Activated naive CD8-positive, alpha-beta T cell treated with anti-CD3 and anti-CD28 coated beads for 36 hours (primary cell): ENCODE data around the gene FBF1. TPM values are rescaled to one million over a fixed set of nuclear protein-coding genes. Genes with fewer than 3 reads are reported as not detected.
"Not testable (repeated sequence)": the region's sequence is repeated elsewhere in the genome, so short reads cannot be mapped to it uniquely, and the experiment has no call there.

ENCODE experiments used
- DNase-seq: peaks from one replicate; pipeline ENCODE4 v3.0.0; 2021
- H3K27ac Mint-ChIP-seq: one replicate; pipeline ENCODE4 v1.8.0; 2022; ENCODE audit warnings: mild to moderate bottlenecking, moderate library complexity, mixed read lengths
- H3K27me3 Mint-ChIP-seq: one replicate; pipeline ENCODE4 v1.8.0; 2022; ENCODE audit warnings: mild to moderate bottlenecking, mixed read lengths
- H3K36me3 Mint-ChIP-seq: one replicate; pipeline ENCODE4 v1.8.0; 2021; ENCODE audit warnings: mild to moderate bottlenecking, mixed read lengths
- H3K4me1 Mint-ChIP-seq: one replicate; pipeline ENCODE4 v1.8.0; 2021; ENCODE audit warnings: mixed read lengths
- H3K4me3 Mint-ChIP-seq: one replicate; pipeline ENCODE4 v1.8.0; 2022; ENCODE audit warnings: mild to moderate bottlenecking, moderate library complexity, mixed read lengths
- H3K9me3 Mint-ChIP-seq: one replicate; pipeline ENCODE4 v1.8.0; 2022; ENCODE audit warnings: mixed read lengths
- total RNA-seq, 2 experiments: library from RNA; stranded (reverse); gene quantifications; one replicate each; pipeline ENCODE4 v1.2.3, GENCODE V29; 2021

Gene FBF1
- total RNA-seq, 2 experiments from 2014 or later, result 14.9 to 16.6 TPM

- not testable (repeated sequence) for H3K9me3 Mint-ChIP-seq, H3K27me3 Mint-ChIP-seq, H3K4me3 Mint-ChIP-seq, H3K4me1 Mint-ChIP-seq, H3K27ac Mint-ChIP-seq, DNase-seq, H3K36me3 Mint-ChIP-seq
Measured at GRCh38 chr17:75870228-75870627, 70.6 kb downstream of the FBF1 start.

- H3K27ac Mint-ChIP-seq, result no peak overlapping the region
- no peak overlapping the region for H3K4me3 Mint-ChIP-seq
- H3K36me3 Mint-ChIP-seq, result no peaks in the 10 kb centered on the region
- no peak for DNase-seq
- H3K4me1 Mint-ChIP-seq, result peaks cover 16% of the 10 kb centered on the region
- H3K27me3 Mint-ChIP-seq, result no peaks in the 10 kb centered on the region
- no peaks in the 10 kb centered on the region for H3K9me3 Mint-ChIP-seq
Measured at GRCh38 chr17:75869282-75870141, 71.3 kb downstream of the FBF1 start.

- not testable (repeated sequence) for H3K4me3 Mint-ChIP-seq, DNase-seq, H3K9me3 Mint-ChIP-seq, H3K36me3 Mint-ChIP-seq, H3K27ac Mint-ChIP-seq, H3K27me3 Mint-ChIP-seq
- H3K4me1 Mint-ChIP-seq, result peaks cover 21% of the 10 kb centered on the region
Measured at GRCh38 chr17:75868730-75869281, 72.0 kb downstream of the FBF1 start.

GRCh38 chr17:75865404-75866188 is 75.2 kb downstream of the FBF1 start:
- H3K4me1 Mint-ChIP-seq, result peaks cover 14% of the 10 kb centered on the region
- H3K4me3 Mint-ChIP-seq, H3K27me3 Mint-ChIP-seq, H3K36me3 Mint-ChIP-seq, H3K27ac Mint-ChIP-seq, DNase-seq, H3K9me3 Mint-ChIP-seq: not testable (repeated sequence)

- peaks cover 14% of the 10 kb centered on the region for H3K4me1 Mint-ChIP-seq
- peak overlapping the region; percentile 56 for H3K27ac Mint-ChIP-seq
- H3K36me3 Mint-ChIP-seq, H3K9me3 Mint-ChIP-seq, H3K27me3 Mint-ChIP-seq, DNase-seq: not testable (repeated sequence)
- peak overlapping the region; percentile 25 for H3K4me3 Mint-ChIP-seq
Measured at GRCh38 chr17:75864887-75865286, 76.0 kb downstream of the FBF1 start.

GRCh38 chr17:75864448-75864871 is 76.4 kb downstream of the FBF1 start:
- no peaks in the 10 kb centered on the region for H3K27me3 Mint-ChIP-seq
- DNase-seq, result peak; percentile 55
- no peaks in the 10 kb centered on the region for H3K36me3 Mint-ChIP-seq
- H3K27ac Mint-ChIP-seq, result peak overlapping the region; percentile 56
- no peak overlapping the region for H3K4me3 Mint-ChIP-seq
- peaks cover 15% of the 10 kb centered on the region for H3K4me1 Mint-ChIP-seq
- H3K9me3 Mint-ChIP-seq, result no peaks in the 10 kb centered on the region

- H3K36me3 Mint-ChIP-seq, result no peaks in the 10 kb centered on the region
- H3K4me1 Mint-ChIP-seq, result peaks cover 27% of the 10 kb centered on the region
- H3K4me3 Mint-ChIP-seq, result no peak overlapping the region
- DNase-seq, result no peak
- no peaks in the 10 kb centered on the region for H3K9me3 Mint-ChIP-seq
- no peak overlapping the region for H3K27ac Mint-ChIP-seq
- no peaks in the 10 kb centered on the region for H3K27me3 Mint-ChIP-seq
Measured at GRCh38 chr17:75861927-75862317, 78.9 kb downstream of the FBF1 start.

Other genes starting within 250 kb of the FBF1 start
- 1 to 10 TPM in 1 of 2 experiments, under 1 TPM in 1; 0.64 to 1.4 TPM for gene ITGB4, start 219.6 kb downstream of the FBF1 start, total RNA-seq
- 10 to 100 TPM; 33.2 to 33.6 TPM for gene GALK1, start 175.8 kb downstream of the FBF1 start, total RNA-seq
- gene UNK, start 156.2 kb downstream of the FBF1 start, total RNA-seq, result 10 to 100 TPM; 26.9 to 27.4 TPM
- gene UNC13D, start 96.6 kb downstream of the FBF1 start, total RNA-seq, result 100 to 1,000 TPM; 145 to 156 TPM
- 10 to 100 TPM; 45.0 to 49.3 TPM for gene WBP2, start 85.7 kb downstream of the FBF1 start, total RNA-seq
- 10 to 100 TPM; 16.4 to 18.3 TPM for gene TRIM47, start 62.5 kb downstream of the FBF1 start, total RNA-seq
- gene TRIM65, start 44.1 kb downstream of the FBF1 start, total RNA-seq, result 10 to 100 TPM; 37.2 to 41.7 TPM
- 100 to 1,000 TPM; 148 to 161 TPM for gene MRPL38, start 36.2 kb downstream of the FBF1 start, total RNA-seq
- gene ACOX1, start 38.1 kb upstream of the FBF1 start, total RNA-seq, result 10 to 100 TPM; 26.3 to 26.9 TPM
- 10 to 100 TPM; 12.5 to 14.2 TPM for gene TEN1, start 38.2 kb upstream of the FBF1 start, total RNA-seq
- 1 to 10 TPM; 4.9 to 5.5 TPM for gene CDK3, start 59.8 kb upstream of the FBF1 start, total RNA-seq
- gene EVPL, start 86.3 kb upstream of the FBF1 start, total RNA-seq, result 1 to 10 TPM; 2.0 to 2.5 TPM
- gene SRP68, start 131.5 kb upstream of the FBF1 start, total RNA-seq, result 100 to 1,000 TPM; 140 to 141 TPM
- 1 to 10 TPM; 2.5 to 2.7 TPM for gene GALR2, start 133.7 kb upstream of the FBF1 start, total RNA-seq
- 1 to 10 TPM; 3.7 TPM for gene ZACN, start 138.1 kb upstream of the FBF1 start, total RNA-seq
- gene EXOC7, start 162.7 kb upstream of the FBF1 start, total RNA-seq, result 10 to 100 TPM; 81.2 to 88.1 TPM
- gene FOXJ1, start 200.2 kb upstream of the FBF1 start, total RNA-seq, result 1 to 10 TPM; 7.5 to 7.8 TPM